DMS 273 (cell line): ENCODE results near the gene MMP10.

ENCODE experiments used
- DNase-seq: peaks from one replicate; lab custom pipeline; 2025; ENCODE audit not compliant: unreplicated experiment; lab: John Stamatoyannopoulos, UW

Gene MMP10

GRCh38 chr11:102780491-102780918 is at the start of gene MMP10:
MMP10 (minus strand) TSS chr11:102780628; CDS start chr11:102780591, 37 bp downstream.
- DNase-seq: no peak

GRCh38 chr11:102829316-102830000 is 49.0 kb upstream of the MMP10 start:
- DNase-seq: no peak

- DNase-seq: no peak
These were observed 44.1 kb upstream of the MMP10 start for GRCh38 chr11:102824556-102824955.

- DNase-seq: no peak
These were observed 39.1 kb upstream of the MMP10 start for GRCh38 chr11:102819491-102819890.

DNA sequence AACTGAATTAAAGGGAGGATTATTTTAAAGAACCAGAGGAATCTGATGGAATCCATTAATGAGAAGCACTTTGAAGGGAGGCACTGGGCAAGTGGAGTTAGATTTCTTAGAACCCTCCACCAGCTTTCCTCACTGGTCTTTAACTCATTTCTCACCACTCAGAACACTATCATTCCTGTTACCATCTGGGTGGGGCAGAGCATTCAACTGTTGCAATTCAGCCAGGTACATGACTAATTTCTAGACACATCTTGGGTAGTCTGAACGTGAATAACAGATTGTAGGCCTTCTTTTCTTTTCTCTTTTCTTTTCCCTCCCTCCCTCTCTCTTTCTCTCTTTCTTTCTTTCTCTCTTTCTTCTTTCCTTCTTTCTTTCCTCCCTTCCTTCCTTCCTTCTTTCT is 33.1 kb upstream of the MMP10 start:
- DNase-seq: no peak

- no peak for DNase-seq
These were observed 31.8 kb upstream of the MMP10 start for GRCh38 chr11:102812188-102812587.

DNA sequence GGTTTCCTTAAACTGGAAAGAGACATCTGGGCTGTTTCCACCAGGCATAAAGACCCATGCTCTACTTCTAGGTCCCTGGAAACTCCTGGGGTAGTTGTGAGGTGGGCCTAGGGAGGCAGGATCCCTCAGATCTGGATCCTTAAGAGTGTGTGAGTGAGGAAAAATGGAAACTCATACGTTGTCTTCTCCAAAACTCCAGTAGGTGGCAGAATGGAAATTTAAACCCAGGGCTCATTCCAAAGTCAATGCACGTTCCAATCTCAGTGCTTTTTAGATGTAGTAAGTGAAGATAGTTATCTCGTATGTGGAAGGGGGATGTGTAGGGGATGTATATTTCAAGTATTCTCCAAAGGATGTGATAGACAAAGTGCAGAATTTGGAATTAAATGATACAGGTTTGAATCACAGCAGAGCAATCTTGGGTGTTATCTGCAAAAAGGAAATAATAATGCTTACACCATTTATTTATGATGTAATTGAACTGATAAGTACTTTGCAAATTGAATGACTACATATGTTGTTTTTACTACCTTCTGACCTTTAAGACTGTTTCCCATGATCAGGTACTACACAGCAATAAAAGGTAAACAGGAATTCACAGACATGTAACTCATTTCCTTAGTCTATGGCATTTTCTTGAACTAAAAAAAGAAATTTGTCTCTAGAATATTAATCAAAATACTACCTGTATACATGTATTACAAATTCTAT is 30.7 kb upstream of the MMP10 start:
- DNase-seq: peak; percentile 6

DNA sequence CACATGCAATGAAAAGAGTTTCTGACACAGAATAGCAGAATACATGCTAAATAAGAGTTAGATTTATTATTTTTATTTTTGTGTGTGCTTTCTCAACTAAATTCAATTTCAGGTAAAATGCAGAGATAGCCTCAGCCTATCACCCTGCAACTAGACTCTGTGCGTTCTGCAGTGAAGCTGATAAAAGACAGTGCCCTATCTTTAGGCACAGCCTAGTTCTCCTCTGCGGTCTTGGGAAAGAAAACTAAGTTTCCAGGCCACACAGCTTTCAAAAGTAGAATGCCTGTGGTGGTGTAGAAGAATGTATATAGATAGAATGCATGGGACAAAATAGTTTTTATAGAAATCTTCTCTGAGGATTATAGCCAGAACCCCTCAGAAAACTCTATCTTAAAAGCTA is 29.5 kb upstream of the MMP10 start:
- no peak for DNase-seq

DNA sequence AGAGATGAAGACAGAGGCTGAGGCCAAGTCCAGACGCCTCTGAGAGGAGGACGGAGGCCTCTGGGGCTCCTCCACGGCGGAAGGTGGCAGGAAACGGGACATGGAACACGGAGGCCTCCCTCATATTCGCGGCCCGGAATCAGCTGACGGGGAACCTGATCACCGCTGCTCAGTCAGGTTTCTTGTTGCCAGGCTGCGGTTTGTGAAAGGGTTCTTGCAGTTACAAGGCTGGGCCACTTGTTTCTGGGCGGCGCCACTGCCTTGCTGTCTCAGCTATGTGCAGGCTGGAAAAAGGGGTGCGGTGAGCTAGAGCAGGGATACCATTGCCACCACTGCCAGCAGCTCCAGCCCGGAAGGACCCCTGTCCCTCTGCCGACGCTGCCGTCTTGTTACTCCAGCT is 27.5 kb upstream of the MMP10 start:
- peak; percentile 20 for DNase-seq

GRCh38 chr11:102806296-102806695 is 25.9 kb upstream of the MMP10 start:
- DNase-seq: no peak

DNA sequence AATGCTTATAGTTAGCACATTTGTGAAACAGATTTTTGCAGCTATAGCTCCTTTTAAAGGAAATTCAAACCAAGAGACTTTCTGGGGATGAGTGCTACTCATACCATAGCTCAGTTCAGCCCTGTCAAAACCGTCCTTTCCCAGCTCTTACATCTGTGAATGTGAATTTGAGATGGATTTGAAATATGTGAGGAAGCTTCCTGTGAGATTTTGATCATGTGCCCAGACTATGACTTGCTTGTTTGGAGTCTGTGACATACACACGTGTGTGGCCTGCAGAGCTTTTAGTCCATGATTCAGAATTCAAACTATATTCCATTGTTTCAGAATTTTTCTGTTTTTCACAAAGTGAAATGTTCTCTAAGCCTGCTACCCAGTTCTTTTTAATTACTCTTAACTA is 21.9 kb upstream of the MMP10 start:
- DNase-seq: no peak

DNA sequence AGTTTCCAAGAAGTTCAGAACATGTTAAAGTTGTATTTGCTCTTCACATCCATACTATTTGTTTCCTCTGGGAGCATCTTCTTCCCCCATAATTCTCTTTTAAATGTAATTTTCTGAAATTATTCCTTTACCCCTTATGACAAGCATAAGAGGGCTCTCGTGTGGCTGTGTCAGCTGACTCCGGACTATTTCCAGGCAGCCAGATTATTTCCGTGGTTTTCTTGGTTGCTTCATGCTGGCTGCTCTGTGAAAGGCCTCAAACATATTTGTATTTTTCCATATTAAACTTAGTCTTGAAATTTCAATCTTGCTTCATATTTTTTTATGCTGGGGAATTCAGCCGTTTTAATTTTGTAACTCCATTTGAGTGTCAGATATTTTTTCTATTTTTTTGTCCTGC is 20.3 kb upstream of the MMP10 start:
- no peak for DNase-seq

DNA sequence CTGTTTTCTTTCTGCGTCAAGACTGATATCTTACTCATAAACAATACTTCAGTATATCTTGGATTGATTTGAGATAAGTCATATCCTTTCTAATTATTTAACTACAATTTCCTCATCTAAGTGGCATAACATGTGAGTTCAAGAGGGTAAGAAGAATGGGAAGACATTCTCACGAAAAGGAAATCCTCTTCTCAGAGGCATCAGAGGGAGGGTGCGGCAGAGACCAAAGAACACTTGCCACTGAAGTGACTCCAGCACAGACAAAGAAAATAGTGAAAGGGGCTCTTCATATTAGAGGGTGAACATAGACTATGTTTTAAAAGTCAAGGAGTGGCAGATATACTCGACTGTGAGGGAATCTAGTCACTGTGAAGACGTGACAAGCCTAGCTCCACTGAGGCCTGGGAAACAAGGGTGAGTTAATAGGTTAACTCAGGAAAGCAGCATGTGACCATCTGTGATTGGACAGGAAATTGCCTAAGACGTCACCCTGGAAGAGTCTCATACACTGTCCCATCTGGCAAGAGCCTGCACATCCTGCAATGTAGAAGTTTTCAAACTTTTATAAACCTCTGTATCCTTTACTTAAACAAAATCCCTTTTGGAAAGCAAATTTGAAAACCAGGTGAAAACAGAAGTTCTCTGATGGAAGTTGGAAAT is 19.4 kb upstream of the MMP10 start:
- no peak for DNase-seq

DNA sequence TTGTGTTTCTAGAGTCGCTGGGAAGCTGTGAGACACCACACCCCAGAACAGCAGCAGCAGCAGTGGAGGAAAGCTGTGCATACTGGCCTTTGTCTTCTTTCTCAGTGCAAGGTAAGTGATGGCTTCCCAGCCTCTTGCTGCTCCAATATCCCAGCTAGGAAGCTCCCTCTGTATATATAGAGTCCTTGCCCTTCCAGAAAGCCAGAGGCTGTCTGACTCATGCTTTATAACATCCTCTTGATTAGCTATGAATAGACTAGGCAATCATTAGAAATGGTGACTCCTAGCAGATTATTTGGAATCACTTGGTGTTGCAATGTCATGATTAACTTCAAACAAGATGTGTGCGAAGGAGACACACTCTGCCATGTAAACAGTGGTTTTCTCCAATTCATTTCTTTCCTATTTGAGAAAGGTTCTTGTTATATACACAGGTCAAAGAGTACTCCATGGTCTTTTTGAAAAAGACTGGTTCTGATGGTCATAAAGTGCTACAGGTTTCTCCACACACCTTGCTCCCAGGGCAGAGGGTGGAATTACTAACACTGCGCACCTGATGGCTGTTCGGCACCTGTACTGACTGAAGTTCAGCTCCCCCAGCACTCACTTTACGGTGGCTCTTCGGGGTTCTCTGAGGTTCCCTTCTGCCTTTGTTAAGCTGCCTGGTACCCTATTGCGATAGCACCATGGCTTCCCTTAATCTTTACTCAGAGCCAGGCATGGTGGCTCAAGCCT is 17.8 kb upstream of the MMP10 start, which contains the start of gene MMP1:
MMP1 (minus strand) TSS at position 149 of the 735 bp plus-strand sequence; CDS start at position 81, 68 bp downstream.
- no peak for DNase-seq

GRCh38 chr11:102794382-102794781 is 14.0 kb upstream of the MMP10 start:
- DNase-seq: peak; percentile 27

DNA sequence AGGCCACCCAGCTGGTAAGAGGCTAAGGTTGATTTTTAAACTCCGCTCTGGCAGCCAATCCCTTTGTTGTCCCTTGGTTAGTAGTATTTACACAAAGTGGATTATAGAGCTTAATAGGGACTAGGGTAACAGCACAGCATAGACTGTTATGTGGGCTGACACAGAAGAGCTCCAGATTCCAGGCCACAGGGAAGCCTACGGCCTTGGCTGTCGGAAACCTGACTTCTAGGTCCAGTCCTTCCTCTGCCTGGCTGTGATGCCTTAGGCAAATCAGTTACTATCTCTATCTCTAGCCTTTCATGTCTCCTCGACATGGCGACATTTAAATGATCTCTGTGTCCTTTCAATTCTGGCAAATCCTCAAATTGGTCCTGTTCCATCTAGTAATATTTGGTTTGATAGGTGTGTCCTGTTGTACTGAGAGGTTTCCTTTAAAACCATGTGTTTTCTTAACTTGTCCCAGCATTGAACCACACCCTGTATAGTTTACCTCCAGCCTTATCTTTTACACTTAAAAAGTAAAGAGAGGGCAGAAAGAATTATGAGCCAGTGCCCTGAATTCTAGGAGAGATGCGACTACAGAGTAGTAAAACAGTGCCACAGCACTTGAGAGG is 13.4 kb upstream of the MMP10 start:
- no peak for DNase-seq

DNA sequence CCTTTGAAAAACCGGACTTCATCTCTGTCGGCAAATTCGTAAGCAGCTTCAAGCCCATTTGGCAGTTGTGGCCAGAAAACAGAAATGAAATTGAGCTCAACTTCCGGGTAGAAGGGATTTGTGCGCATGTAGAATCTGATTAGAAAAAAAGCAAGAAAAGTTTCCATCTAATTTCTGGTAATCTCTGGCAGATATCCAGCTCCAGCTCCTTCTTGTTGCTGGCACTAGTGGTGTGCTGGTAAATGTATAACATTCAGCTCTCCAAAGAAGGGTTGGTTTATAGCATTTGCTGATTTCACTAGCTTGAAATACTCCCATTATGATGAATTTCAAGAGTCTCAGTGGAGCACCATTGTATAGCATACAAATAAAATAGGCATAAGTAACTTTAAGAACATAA is 12.2 kb upstream of the MMP10 start:
- DNase-seq: no peak

DNA sequence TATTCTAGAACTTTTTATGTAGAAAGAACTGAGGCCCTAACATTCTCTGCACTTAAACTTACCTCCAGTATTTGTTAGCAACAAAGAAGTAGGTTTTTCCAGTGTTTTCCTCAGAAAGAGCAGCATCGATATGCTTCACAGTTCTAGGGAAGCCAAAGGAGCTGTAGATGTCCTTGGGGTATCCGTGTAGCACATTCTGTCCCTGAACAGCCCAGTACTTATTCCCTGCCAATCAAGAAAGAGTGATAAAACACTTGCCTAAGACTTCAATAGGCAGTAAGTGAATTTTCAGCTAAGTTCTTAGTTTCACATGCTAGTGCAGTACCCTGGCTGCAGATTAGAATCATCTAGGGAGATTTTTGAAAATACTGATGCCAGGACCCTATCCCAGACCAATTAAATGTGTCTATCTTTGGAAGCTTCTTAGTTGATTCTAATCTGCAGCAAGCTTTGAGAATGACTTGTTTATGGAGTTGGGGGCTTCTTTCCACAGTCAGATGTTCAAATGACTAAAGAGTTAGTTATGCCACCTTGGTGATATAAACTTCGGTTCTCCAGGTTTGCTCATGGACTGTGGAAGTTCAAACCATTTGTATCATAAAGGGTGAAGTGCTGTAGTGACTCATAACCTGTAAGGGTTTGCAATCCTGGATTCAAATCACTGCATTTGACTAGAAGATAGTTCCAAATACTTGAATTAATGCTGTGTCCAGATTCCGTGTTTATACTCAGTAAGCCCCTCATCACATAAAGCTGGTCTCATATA is 11.0 kb upstream of the MMP10 start:
- no peak for DNase-seq

GRCh38 chr11:102788334-102788995 is 8.0 kb upstream of the MMP10 start:
- DNase-seq: no peak

DNA sequence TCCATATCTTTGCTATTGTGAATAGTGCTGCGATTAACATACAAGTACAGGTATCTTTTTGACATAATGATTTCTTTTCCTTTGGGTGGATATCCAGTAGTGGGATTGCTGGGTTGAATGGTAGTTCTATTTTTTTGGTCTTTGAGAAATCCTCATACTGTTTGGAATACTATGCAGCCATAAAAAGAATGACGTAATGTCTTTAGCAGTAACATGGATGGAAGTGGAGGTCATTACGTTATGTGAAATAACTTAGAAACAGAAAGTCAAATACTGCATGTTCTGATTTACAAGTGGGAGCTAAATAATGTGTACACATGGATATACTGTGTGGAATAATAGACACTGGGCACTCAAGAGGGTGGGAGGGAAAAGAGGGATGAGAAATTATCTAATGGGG is 4.0 kb upstream of the MMP10 start:
- DNase-seq: no peak
